Hepatic stellate cell (primary cell): Measurements from ENCODE around the gene TAOK2.

Experiments used
- DNase-seq: peaks from one replicate; pipeline ENCODE4 v3.0.0; 2011; ENCODE audit warnings: low spot score

TAOK2 gene

GRCh38 chr16:29988346-29989075 lies 14.8 kb downstream of the TAOK2 start:
- DNase-seq, result no peak

GRCh38 chr16:29989111-29989858 lies 15.6 kb downstream of the TAOK2 start:
- DNase-seq, result no peak

GRCh38 chr16:29990034-29990433 lies 16.4 kb downstream of the TAOK2 start:
- no peak for DNase-seq

- DNase-seq, result no peak
Observed at GRCh38 chr16:29990883-29991570, 17.4 kb downstream of the TAOK2 start.

- no peak for DNase-seq
Observed at GRCh38 chr16:29991571-29991904, 17.9 kb downstream of the TAOK2 start.

- no peak for DNase-seq
Observed at GRCh38 chr16:29992344-29992967, 18.8 kb downstream of the TAOK2 start.

GRCh38 chr16:29993191-29993902 lies 19.7 kb downstream of the TAOK2 start:
- DNase-seq, result no peak

GRCh38 chr16:29993903-29994599 lies 20.4 kb downstream of the TAOK2 start:
- no peak for DNase-seq

GRCh38 chr16:29994600-29995323 lies 21.1 kb downstream of the TAOK2 start:
- peak; percentile 71 for DNase-seq

- peak; percentile 95 for DNase-seq
Observed at GRCh38 chr16:29995324-29995910, 21.7 kb downstream of the TAOK2 start, which contains the start of gene HIRIP3. HIRIP3 (minus strand) TSS chr16:29995617; CDS start chr16:29995605, 12 bp downstream.

- peak; percentile 99 for DNase-seq
Observed at GRCh38 chr16:29995911-29996765, 22.5 kb downstream of the TAOK2 start, which contains the start of gene INO80E. INO80E (plus strand) TSS chr16:29996241; CDS start chr16:29996311, 70 bp downstream.

GRCh38 chr16:29996766-29997250 lies 23.1 kb downstream of the TAOK2 start:
- no peak for DNase-seq

- DNase-seq, result no peak
Observed at GRCh38 chr16:29999605-30000004, 25.9 kb downstream of the TAOK2 start.

GRCh38 chr16:30000735-30001631 lies 27.3 kb downstream of the TAOK2 start:
- no peak for DNase-seq

- DNase-seq, result no peak
Observed at GRCh38 chr16:30002614-30003346, 29.1 kb downstream of the TAOK2 start.

- no peak for DNase-seq
Observed at GRCh38 chr16:30003670-30004423, 30.2 kb downstream of the TAOK2 start.
